ENCODE measurements around the gene TTC23. TPM values are rescaled to one million over a fixed set of nuclear protein-coding genes. Genes with fewer than 3 reads are reported as not detected.

Gene TTC23
- total RNA-seq, 4 donors from 2014 or later, result 19.9 to 45.3 (median 34.0) TPM

- Histone ChIP-seq H3K9me3 (no peaks in the 10 kb centered on the region), H3K36me3 (no peaks in the 10 kb centered on the region), H3K27me3 (no peaks in the 10 kb centered on the region), H3K4me3 (replicated peaks in 1 of 3) (no peak overlapping the region), H3K27ac (no peak overlapping the region), H3K4me1 (peaks cover under 1 to 3% of the 10 kb centered on the region in 2 donors)
- no peak for TF ChIP-seq CTCF (IDR thresholded peaks at IDR 0.05)
- no peak for TF ChIP-seq POLR2A (IDR thresholded peaks at IDR 0.05)
- DNase-seq, result no peak
- intact Hi-C loops (cut with DNase I), result no loop called here
- WGBS, 2 donors, result 89 to 96% methylated on average over 5 to 7 of the region's 7 CpGs
These were observed 149.7 kb downstream of the TTC23 start for GRCh38 chr15:99099661-99100060.

- intact Hi-C loops (cut with DNase I), result no loop called here
- H3K4me3 ChIP-seq (replicated peaks in 1 of 3), result no peak overlapping the region
- H3K36me3 ChIP-seq, result no peaks in the 10 kb centered on the region
- H3K27me3 ChIP-seq, result no peaks in the 10 kb centered on the region
- WGBS, 2 donors, result 72 to 76% methylated on average over 6 of the region's 6 CpGs
- TF ChIP-seq CTCF (IDR thresholded peaks at IDR 0.05), result no peak
- TF ChIP-seq POLR2A (IDR thresholded peaks at IDR 0.05), result no peak
- H3K9me3 ChIP-seq, result no peaks in the 10 kb centered on the region
- no peak for DNase-seq
- peaks cover 0 to 3% of the 10 kb centered on the region in 2 donors for H3K4me1 ChIP-seq
- no peak overlapping the region for H3K27ac ChIP-seq
These were observed 150.4 kb downstream of the TTC23 start for GRCh38 chr15:99098991-99099390.

GRCh38 chr15:99098426-99098825, 151.0 kb downstream of the TTC23 start:
- TF ChIP-seq CTCF (IDR thresholded peaks at IDR 0.05), result no peak
- no peak for TF ChIP-seq POLR2A (IDR thresholded peaks at IDR 0.05)
- WGBS, 2 donors, result 85 to 93% methylated on average over 12 of the region's 12 CpGs
- H3K4me3 ChIP-seq (replicated peaks in 1 of 3), result no peak overlapping the region

GRCh38 chr15:99097441-99098410, 151.7 kb downstream of the TTC23 start:
- H3K27ac ChIP-seq, result no peak overlapping the region

More at GRCh38 chr15:99098426-99098825, 151.0 kb downstream of the TTC23 start:
- intact Hi-C loops (cut with DNase I), result no loop called here
- H3K27me3 ChIP-seq, result no peaks in the 10 kb centered on the region
- no peak overlapping the region for H3K27ac ChIP-seq
- peaks cover 0 to 3% of the 10 kb centered on the region in 2 donors for H3K4me1 ChIP-seq
- no peak for DNase-seq
- no peaks in the 10 kb centered on the region for H3K36me3 ChIP-seq
- no peaks in the 10 kb centered on the region for H3K9me3 ChIP-seq

More at GRCh38 chr15:99097441-99098410, 151.7 kb downstream of the TTC23 start:
- intact Hi-C loops (cut with DNase I), result no loop called here
- H3K36me3 ChIP-seq, result no peaks in the 10 kb centered on the region
- TF ChIP-seq CTCF (IDR thresholded peaks at IDR 0.05) (no peak), POLR2A (IDR thresholded peaks at IDR 0.05) (no peak)
- H3K27me3 ChIP-seq, result no peaks in the 10 kb centered on the region
- H3K4me3 ChIP-seq (replicated peaks in 1 of 3), result no peak overlapping the region
- 83 to 84% methylated on average over 14 of the region's 14 CpGs for WGBS, 2 donors
- peaks cover 0 to 3% of the 10 kb centered on the region in 2 donors for H3K4me1 ChIP-seq
- no peaks in the 10 kb centered on the region for H3K9me3 ChIP-seq
- no peak for DNase-seq

All from thyroid gland (tissue), 4 donors.